ENCODE data around the gene PSMD6.

Gene PSMD6

GRCh38 chr3:63970631-63971475, 52.4 kb downstream of the PSMD6 start:
- Histone ChIP-seq H3K79me2 (ENCODE audit: low read length) (peaks cover 34% of the 10 kb centered on the region; the same call in 1 of the 2 replicates), H3K4me1 (ENCODE audit: low read length) (peaks cover 33% of the 10 kb centered on the region), H3K4me2 (ENCODE audit: low read length) (peak overlapping the region; percentile 36), H3K4me3 (ENCODE audit: low read length) (no peak overlapping the region), H3K36me3 (replicated peaks; ENCODE audit: low read depth, low read length) (peaks cover 12% of the 10 kb centered on the region), H3K9ac (ENCODE audit: low read length) (no peak overlapping the region), H4K20me1 (ENCODE audit: insufficient read depth, low read length) (peaks cover 40% of the 10 kb centered on the region), H3K9me3 (ENCODE audit: insufficient read depth, low read length) (no peaks in the 10 kb centered on the region), H2AFZ (ENCODE audit: low read depth, low read length) (no peak overlapping the region), H3K27me3 (ENCODE audit: low read depth, low read length) (no peaks in the 10 kb centered on the region), H3K27ac (ENCODE audit: low read length) (no peak overlapping the region)
- TF ChIP-seq CTCF (IDR thresholded peaks at IDR 0.05; ENCODE audit: low read depth, low read length) = no peak
- TF ChIP-seq EZH2phosphoT487 (IDR thresholded peaks at IDR 0.05; ENCODE audit: low read depth) = no peak

DNA sequence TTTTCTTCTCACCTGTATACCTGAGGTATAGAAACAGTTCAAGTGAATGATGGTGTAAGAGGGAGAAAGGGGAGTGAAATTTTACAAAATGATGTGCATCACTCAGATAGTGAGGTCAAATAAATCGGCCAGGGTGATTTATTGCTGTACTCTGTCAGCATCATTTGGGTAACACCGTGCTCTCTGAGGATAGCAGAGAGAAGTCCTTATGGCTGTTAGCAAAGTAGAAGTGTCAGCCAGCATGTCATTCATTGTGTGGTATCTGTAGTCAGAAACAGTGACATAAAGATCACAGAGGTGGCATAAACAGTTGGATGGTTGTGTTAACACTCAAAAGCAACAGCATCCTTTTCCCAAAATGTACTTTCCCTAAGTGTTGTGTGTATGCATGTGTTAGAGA, 53.4 kb downstream of the PSMD6 start:
- Histone ChIP-seq H3K27me3 (ENCODE audit: low read depth, low read length) (no peaks in the 10 kb centered on the region), H4K20me1 (ENCODE audit: insufficient read depth, low read length) (peaks cover 45% of the 10 kb centered on the region), H3K4me3 (ENCODE audit: low read length) (no peak overlapping the region), H3K36me3 (replicated peaks; ENCODE audit: low read depth, low read length) (peaks cover 12% of the 10 kb centered on the region), H3K9ac (ENCODE audit: low read length) (no peak overlapping the region), H3K9me3 (ENCODE audit: insufficient read depth, low read length) (no peaks in the 10 kb centered on the region), H3K4me1 (ENCODE audit: low read length) (peaks cover 36% of the 10 kb centered on the region), H3K79me2 (ENCODE audit: low read length) (peaks cover 34% of the 10 kb centered on the region; the same call in 1 of the 2 replicates), H2AFZ (ENCODE audit: low read depth, low read length) (no peak overlapping the region), H3K27ac (ENCODE audit: low read length) (no peak overlapping the region), H3K4me2 (ENCODE audit: low read length) (no peak overlapping the region)
- TF ChIP-seq EZH2phosphoT487 (IDR thresholded peaks at IDR 0.05; ENCODE audit: low read depth) = no peak
- no peak for TF ChIP-seq CTCF (IDR thresholded peaks at IDR 0.05; ENCODE audit: low read depth, low read length)

DNA sequence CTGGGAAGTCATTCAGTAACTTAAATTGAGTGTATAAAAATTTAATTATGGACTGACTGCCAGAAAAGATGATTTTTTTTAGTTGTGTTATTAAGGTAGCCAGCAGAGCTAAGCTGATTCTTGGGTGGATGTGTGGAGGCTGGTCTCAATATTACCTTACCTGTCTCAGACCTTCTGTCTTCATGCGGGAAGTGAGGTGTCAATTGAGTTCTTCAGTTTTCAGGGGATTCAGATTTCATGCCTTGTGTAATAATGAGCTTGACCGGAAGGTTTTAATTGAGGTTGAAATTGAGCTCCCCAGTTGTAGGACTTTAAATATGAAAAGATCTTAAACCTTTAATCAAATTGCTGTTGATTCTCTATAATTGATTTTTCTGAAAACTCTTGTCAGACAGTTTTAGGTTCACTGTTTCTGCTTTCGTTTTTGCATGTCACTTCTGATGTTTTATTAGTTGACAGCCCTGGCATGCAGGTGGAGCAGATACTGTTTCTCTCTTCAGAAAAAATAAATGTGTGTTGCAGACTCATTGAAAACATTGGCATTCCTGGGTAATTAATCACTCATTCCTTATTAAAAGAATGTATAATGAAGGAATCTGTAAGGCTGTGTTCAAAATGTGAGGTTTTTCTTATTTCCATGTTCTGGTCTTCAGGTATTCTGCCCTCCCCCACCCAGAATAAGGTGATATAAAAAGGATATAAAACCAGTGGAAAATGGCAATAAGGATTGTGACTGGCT, 54.5 kb downstream of the PSMD6 start:
- no peak for TF ChIP-seq EZH2phosphoT487 (IDR thresholded peaks at IDR 0.05; ENCODE audit: low read depth)
- TF ChIP-seq CTCF (IDR thresholded peaks at IDR 0.05; ENCODE audit: low read depth, low read length) = no peak
- Histone ChIP-seq H3K9ac (ENCODE audit: low read length) (0 out of 2 replicates have a peak overlapping the region, but pooled peaks have one; percentile 5), H3K36me3 (replicated peaks; ENCODE audit: low read depth, low read length) (peaks cover 8% of the 10 kb centered on the region), H4K20me1 (ENCODE audit: insufficient read depth, low read length) (peaks cover 45% of the 10 kb centered on the region), H3K27ac (ENCODE audit: low read length) (peak overlapping the region; percentile 9; the same call in 1 of the 2 replicates), H3K9me3 (ENCODE audit: insufficient read depth, low read length) (no peaks in the 10 kb centered on the region), H3K27me3 (ENCODE audit: low read depth, low read length) (no peaks in the 10 kb centered on the region), H3K4me1 (ENCODE audit: low read length) (peaks cover 36% of the 10 kb centered on the region), H3K4me2 (ENCODE audit: low read length) (peak overlapping the region; percentile 58), H3K79me2 (ENCODE audit: low read length) (peaks cover 34% of the 10 kb centered on the region; the same call in 1 of the 2 replicates), H3K4me3 (ENCODE audit: low read length) (no peak overlapping the region), H2AFZ (ENCODE audit: low read depth, low read length) (no peak overlapping the region)

All from OCI-LY3 (cell line).